ENCODE results near the gene GAST. TPM values are rescaled to one million over a fixed set of nuclear protein-coding genes. Genes with fewer than 3 reads are reported as not detected.

GAST gene
- total and polyA plus RNA-seq, 3 donors from 2014 or later: not detected

- intact Hi-C loops (cut with DNase I; ENCODE audit: low total_unique reads): loop anchor here (10.0 kb wide), 1 partner anchor 57 kb away; no protein-coding TSS in a partner anchor
- H3K27ac ChIP-seq: no peak overlapping the region
- DNase-seq: no peak
- peaks cover 16% of the 10 kb centered on the region for H3K4me1 ChIP-seq
- H3K4me3 ChIP-seq: no peak overlapping the region
- no peaks in the 10 kb centered on the region for H3K36me3 ChIP-seq (ENCODE audit: low read depth, missing control alignments)
- TF ChIP-seq CTCF (IDR thresholded peaks at IDR 0.05): no peak
- TF ChIP-seq POLR2A (IDR thresholded peaks at IDR 0.05): no peak
- no peaks in the 10 kb centered on the region for H3K27me3 ChIP-seq
- 36 to 41% methylated on average over 5 of the region's 5 CpGs for WGBS, 2 donors
- no peaks in the 10 kb centered on the region for H3K9me3 ChIP-seq
Measured at GRCh38 chr17:41737680-41738023, 25.5 kb downstream of the GAST start.

GRCh38 chr17:41738077-41738800 lies 26.1 kb downstream of the GAST start:
- H3K27me3 ChIP-seq: no peaks in the 10 kb centered on the region

DNA sequence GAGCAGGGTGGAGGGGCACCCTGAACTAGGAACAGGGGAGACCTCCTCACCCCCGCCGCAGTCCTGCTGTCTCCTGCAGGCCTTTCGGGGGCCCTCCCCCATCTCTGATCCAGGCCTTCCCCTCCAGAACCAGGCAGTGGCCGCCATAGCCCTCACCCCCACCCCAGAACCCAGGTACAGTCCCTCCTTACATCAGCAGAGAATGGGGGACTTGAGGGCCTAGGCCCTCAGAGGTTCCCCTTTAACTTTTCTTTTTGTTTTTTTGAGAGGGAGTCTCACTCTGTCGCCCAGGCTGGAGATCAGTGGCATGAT lies 26.6 kb downstream of the GAST start:
- no peaks in the 10 kb centered on the region for H3K9me3 ChIP-seq

More at GRCh38 chr17:41738077-41738800, 26.1 kb downstream of the GAST start:
- DNase-seq: peak; percentile 89
- no peaks in the 10 kb centered on the region for H3K36me3 ChIP-seq (ENCODE audit: low read depth, missing control alignments)
- no peaks in the 10 kb centered on the region for H3K9me3 ChIP-seq
- intact Hi-C loops (cut with DNase I; ENCODE audit: low total_unique reads): loop anchor here (10.0 kb wide), 1 partner anchor 57 kb away; no protein-coding TSS in a partner anchor
- TF ChIP-seq CTCF (IDR thresholded peaks at IDR 0.05): peak; percentile 95 to 96 (median 96)
- TF ChIP-seq POLR2A (IDR thresholded peaks at IDR 0.05): no peak
- no peak overlapping the region for H3K4me3 ChIP-seq
- WGBS, 2 donors: 25 to 40% methylated on average over 2 to 10 of the region's 10 CpGs
- no peak overlapping the region for H3K27ac ChIP-seq
- H3K4me1 ChIP-seq: peaks cover 16% of the 10 kb centered on the region

GRCh38 chr17:41739661-41740352 lies 27.7 kb downstream of the GAST start:
- TF ChIP-seq POLR2A (IDR thresholded peaks at IDR 0.05): no peak
- TF ChIP-seq CTCF (IDR thresholded peaks at IDR 0.05): no peak
- Histone ChIP-seq H3K4me3 (no peak overlapping the region), H3K9me3 (no peaks in the 10 kb centered on the region), H3K4me1 (peaks cover 3% of the 10 kb centered on the region), H3K27ac (no peak overlapping the region), H3K36me3 (ENCODE audit: low read depth, missing control alignments) (no peaks in the 10 kb centered on the region), H3K27me3 (no peaks in the 10 kb centered on the region)
- DNase-seq: no peak
- 80 to 85% methylated on average over 9 of the region's 9 CpGs for WGBS, 2 donors
- intact Hi-C loops (cut with DNase I; ENCODE audit: low total_unique reads): loop anchor here (10.0 kb wide), 1 partner anchor 55 kb away; no protein-coding TSS in a partner anchor

More for the DNA sequence above, 26.6 kb downstream of the GAST start:
- 89 to 92% methylated on average over 4 to 5 of the region's 5 CpGs for WGBS, 2 donors
- Histone ChIP-seq H3K4me3 (no peak overlapping the region), H3K27me3 (no peaks in the 10 kb centered on the region), H3K27ac (no peak overlapping the region), H3K4me1 (peaks cover 14% of the 10 kb centered on the region), H3K36me3 (ENCODE audit: low read depth, missing control alignments) (no peaks in the 10 kb centered on the region)
- intact Hi-C loops (cut with DNase I; ENCODE audit: low total_unique reads): loop anchor here (10.0 kb wide), 1 partner anchor 56 kb away; no protein-coding TSS in a partner anchor
- no peak for TF ChIP-seq POLR2A (IDR thresholded peaks at IDR 0.05)
- TF ChIP-seq CTCF (IDR thresholded peaks at IDR 0.05): no peak
- no peak for DNase-seq

Measured in testis (tissue), 3 donors.